Measurements from ENCODE around the gene RALB. TPM values are rescaled to one million over a fixed set of nuclear protein-coding genes. Genes with fewer than 3 reads are reported as not detected.
A peak's percentile ranks its signal among the peaks of the same experiment; 100 is the strongest.
"Not testable (repeated sequence)": the region's sequence is repeated elsewhere in the genome, so short reads cannot be mapped to it uniquely, and the experiment has no call there.

RALB gene
- total RNA-seq, 2 experiments from 2014 or later: 52.5 to 52.9 TPM

- ChIA-PET CTCF (interaction anchor here (1.2 kb wide), 1 partner anchor 27 kb away, joined by 3 read pairs; no protein-coding TSS in a partner anchor), POLR2A (interaction anchor here (1.5 kb wide), 1 partner anchor 25 kb away, joined by 7 read pairs; no protein-coding TSS in a partner anchor)
- Mint-ChIP-seq H3K36me3 (peaks cover 32% of the 10 kb centered on the region), H3K4me3 (no peak overlapping the region), H3K9me3 (peaks cover 10% of the 10 kb centered on the region), H3K4me1 (ENCODE audit: low read depth) (peaks cover 53% of the 10 kb centered on the region), H3K27me3 (no peaks in the 10 kb centered on the region), H3K27ac (no peak overlapping the region)
- intact Hi-C loops (cut with micrococcal nuclease): no loop called here
- DNase-seq: no peak
Measured at GRCh38 chr2:120256651-120257000, 4.0 kb downstream of the RALB start.

GRCh38 chr2:120257522-120257921 is 4.9 kb downstream of the RALB start:
- POLR2A ChIA-PET: interaction anchor here (1.5 kb wide), 1 partner anchor 26 kb away, joined by 7 read pairs; no protein-coding TSS in a partner anchor
- H3K36me3 Mint-ChIP-seq: peaks cover 32% of the 10 kb centered on the region

GRCh38 chr2:120258196-120258595 is 5.5 kb downstream of the RALB start:
- CTCF ChIA-PET: interaction anchor here (1.4 kb wide), 1 partner anchor 55 kb away, joined by 3 read pairs; no protein-coding TSS in a partner anchor
- H3K4me1 Mint-ChIP-seq (ENCODE audit: low read depth): peaks cover 48% of the 10 kb centered on the region
- no peak overlapping the region for H3K4me3 Mint-ChIP-seq
- intact Hi-C loops (cut with micrococcal nuclease): no loop called here
- no peak for DNase-seq
- peaks cover 10% of the 10 kb centered on the region for H3K9me3 Mint-ChIP-seq
- H3K27me3 Mint-ChIP-seq: no peaks in the 10 kb centered on the region
- no peak overlapping the region for H3K27ac Mint-ChIP-seq
- POLR2A ChIA-PET: interaction anchor here (1.5 kb wide), 1 partner anchor 27 kb away, joined by 7 read pairs; no protein-coding TSS in a partner anchor
- peaks cover 32% of the 10 kb centered on the region for H3K36me3 Mint-ChIP-seq

More at GRCh38 chr2:120257522-120257921, 4.9 kb downstream of the RALB start:
- no peak for DNase-seq
- Mint-ChIP-seq H3K9me3 (peaks cover 10% of the 10 kb centered on the region), H3K4me1 (ENCODE audit: low read depth) (peaks cover 48% of the 10 kb centered on the region), H3K27me3 (no peaks in the 10 kb centered on the region), H3K4me3 (no peak overlapping the region), H3K27ac (no peak overlapping the region)
- CTCF ChIA-PET: interaction anchor here (1.2 to 1.4 kb wide), 2 partner anchors 26 to 55 kb away, joined by 3 read pairs; no protein-coding TSS in a partner anchor
- intact Hi-C loops (cut with micrococcal nuclease): no loop called here

- H3K27ac Mint-ChIP-seq, H3K27me3 Mint-ChIP-seq, POLR2A ChIA-PET, H3K4me3 Mint-ChIP-seq, DNase-seq, CTCF ChIA-PET: not testable (repeated sequence)
- Mint-ChIP-seq H3K36me3 (peaks cover 26% of the 10 kb centered on the region), H3K9me3 (peaks cover 10% of the 10 kb centered on the region), H3K4me1 (ENCODE audit: low read depth) (peaks cover 38% of the 10 kb centered on the region)
- intact Hi-C loops (cut with micrococcal nuclease): loop anchor here (2.0 kb wide), 1 partner anchor 53 kb away; no protein-coding TSS in a partner anchor
Measured at GRCh38 chr2:120259939-120260338, 7.3 kb downstream of the RALB start.

DNA sequence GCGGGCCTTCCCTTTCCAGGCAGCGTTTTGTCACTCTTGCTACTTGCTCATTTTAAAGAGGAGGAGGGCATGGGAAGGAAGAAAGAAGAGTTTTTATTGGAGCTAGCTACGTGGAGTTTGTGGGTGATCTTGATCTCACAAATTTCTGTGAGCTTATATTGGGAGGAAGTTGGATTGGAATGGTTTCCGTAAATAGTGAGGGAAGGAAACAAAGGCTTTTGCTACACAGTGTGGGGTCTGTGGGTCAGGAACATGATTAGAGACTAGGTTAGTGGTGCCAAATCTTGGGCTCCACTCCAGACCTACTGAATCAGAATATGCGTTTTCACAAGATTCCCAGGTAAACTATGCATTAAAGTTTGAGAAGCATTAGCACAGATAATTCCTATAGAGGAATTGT is 8.1 kb downstream of the RALB start:
- Mint-ChIP-seq H3K36me3 (peaks cover 26% of the 10 kb centered on the region), H3K27ac (peak overlapping the region; percentile 30), H3K9me3 (peaks cover 10% of the 10 kb centered on the region), H3K27me3 (no peaks in the 10 kb centered on the region), H3K4me1 (ENCODE audit: low read depth) (peaks cover 36% of the 10 kb centered on the region), H3K4me3 (no peak overlapping the region)
- CTCF ChIA-PET: interaction anchor here (1.6 kb wide), 1 partner anchor 52 kb away, joined by 6 read pairs; no protein-coding TSS in a partner anchor
- POLR2A ChIA-PET: interaction anchor here (1.5 to 2.8 kb wide), 2 partner anchors 8 to 28 kb away, joined by 4 to 16 read pairs; partner anchors contain the start of gene RALB
- DNase-seq: no peak
- intact Hi-C loops (cut with micrococcal nuclease): loop anchor here (1.0 to 2.0 kb wide), 4 partner anchors 8 to 52 kb away; partner anchors contain the start of gene RALB

- intact Hi-C loops (cut with micrococcal nuclease): loop anchor here (1.0 to 2.0 kb wide), 4 partner anchors 9 to 51 kb away; partner anchors contain the start of gene RALB
- Mint-ChIP-seq H3K27me3 (no peaks in the 10 kb centered on the region), H3K4me1 (ENCODE audit: low read depth) (peaks cover 28% of the 10 kb centered on the region), H3K4me3 (no peak overlapping the region), H3K36me3 (peaks cover 20% of the 10 kb centered on the region), H3K9me3 (peaks cover 10% of the 10 kb centered on the region), H3K27ac (no peak overlapping the region)
- ChIA-PET CTCF (interaction anchor here (0.7 to 1.6 kb wide), 3 partner anchors 29 to 87 kb away, joined by 3 to 6 read pairs (median 3); no protein-coding TSS in a partner anchor), POLR2A (interaction anchor here (0.6 to 2.8 kb wide), 3 partner anchors 9 to 29 kb away, joined by 3 to 16 read pairs (median 4); partner anchors contain the start of gene RALB)
- peak; percentile 82 for DNase-seq
Measured at GRCh38 chr2:120261387-120262006, 8.8 kb downstream of the RALB start.

- intact Hi-C loops (cut with micrococcal nuclease): no loop called here
- Mint-ChIP-seq H3K4me1 (ENCODE audit: low read depth) (peaks cover 28% of the 10 kb centered on the region), H3K9me3 (peaks cover 10% of the 10 kb centered on the region), H3K36me3 (peaks cover 20% of the 10 kb centered on the region), H3K27me3 (no peaks in the 10 kb centered on the region), H3K27ac (no peak overlapping the region), H3K4me3 (no peak overlapping the region)
- DNase-seq: no peak
- ChIA-PET POLR2A (interaction anchor here (0.6 to 2.8 kb wide), 2 partner anchors 8 to 30 kb away, joined by 3 to 16 read pairs; no protein-coding TSS in a partner anchor), CTCF (interaction anchor here (1.0 to 1.6 kb wide), 2 partner anchors 51 to 88 kb away, joined by 3 to 6 read pairs; no protein-coding TSS in a partner anchor)
Measured at GRCh38 chr2:120262150-120262549, 9.5 kb downstream of the RALB start.

- CTCF ChIA-PET: no interaction called here
- Mint-ChIP-seq H3K36me3 (peaks cover 21% of the 10 kb centered on the region), H3K4me3 (no peak overlapping the region), H3K9me3 (peaks cover 10% of the 10 kb centered on the region), H3K27ac (no peak overlapping the region), H3K27me3 (no peaks in the 10 kb centered on the region), H3K4me1 (ENCODE audit: low read depth) (peaks cover 25% of the 10 kb centered on the region)
- POLR2A ChIA-PET: interaction anchor here (2.8 kb wide), 1 partner anchor 31 kb away, joined by 16 read pairs; no protein-coding TSS in a partner anchor
- no peak for DNase-seq
- intact Hi-C loops (cut with micrococcal nuclease): no loop called here
Measured at GRCh38 chr2:120262761-120263428, 10.2 kb downstream of the RALB start.

DNA sequence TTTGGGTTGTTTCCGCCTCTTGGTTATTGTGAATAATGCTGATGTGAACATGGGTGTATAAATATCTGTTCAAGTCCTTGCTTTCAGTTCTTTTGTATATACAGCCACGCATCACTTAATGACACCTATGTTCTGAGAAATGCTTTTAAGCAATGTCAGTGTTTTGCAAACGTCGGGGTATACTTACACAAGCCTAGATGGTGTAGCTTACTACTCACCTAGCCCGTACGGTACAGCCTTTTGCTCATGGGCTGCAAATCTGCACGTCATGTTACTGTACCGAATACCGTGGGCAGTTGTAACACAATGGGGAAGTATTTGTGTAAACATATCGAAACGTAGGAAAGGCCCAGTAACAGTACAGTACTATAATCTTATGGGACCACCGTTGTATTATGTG is 12.4 kb downstream of the RALB start:
- Mint-ChIP-seq H3K27ac (no peak overlapping the region), H3K27me3 (no peaks in the 10 kb centered on the region), H3K36me3 (peaks cover 24% of the 10 kb centered on the region), H3K4me1 (ENCODE audit: low read depth) (peaks cover 28% of the 10 kb centered on the region), H3K9me3 (peaks cover 11% of the 10 kb centered on the region), H3K4me3 (no peak overlapping the region)
- no peak for DNase-seq
- CTCF ChIA-PET: interaction anchor here (2.1 kb wide), 1 partner anchor 48 kb away, joined by 9 read pairs; no protein-coding TSS in a partner anchor
- POLR2A ChIA-PET: no interaction called here
- intact Hi-C loops (cut with micrococcal nuclease): no loop called here

DNA sequence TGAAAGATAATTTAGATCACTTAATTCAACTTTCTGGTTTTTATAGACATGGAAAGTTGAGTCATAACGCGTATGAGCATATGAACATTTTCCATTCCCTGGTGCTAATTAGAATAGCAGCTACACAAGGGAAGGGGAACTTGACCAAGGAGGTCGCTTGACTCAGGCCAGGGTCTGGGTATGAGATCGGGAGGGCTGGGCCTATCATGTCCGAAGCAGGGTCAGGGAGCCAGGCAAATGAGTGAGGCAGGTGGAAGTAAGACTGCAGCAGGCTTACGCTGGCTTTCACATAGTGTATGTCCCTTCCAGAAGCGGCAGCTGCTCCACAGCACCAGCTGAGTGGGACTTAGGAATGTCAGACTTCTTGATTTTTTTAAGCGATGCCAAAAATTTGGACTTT is 14.7 kb downstream of the RALB start:
- POLR2A ChIA-PET: no interaction called here
- Mint-ChIP-seq H3K4me3 (no peak overlapping the region), H3K27me3 (no peaks in the 10 kb centered on the region), H3K36me3 (peaks cover 20% of the 10 kb centered on the region), H3K27ac (no peak overlapping the region), H3K4me1 (ENCODE audit: low read depth) (peaks cover 31% of the 10 kb centered on the region), H3K9me3 (peaks cover 3% of the 10 kb centered on the region)
- CTCF ChIA-PET: no interaction called here
- intact Hi-C loops (cut with micrococcal nuclease): no loop called here
- DNase-seq: no peak

DNA sequence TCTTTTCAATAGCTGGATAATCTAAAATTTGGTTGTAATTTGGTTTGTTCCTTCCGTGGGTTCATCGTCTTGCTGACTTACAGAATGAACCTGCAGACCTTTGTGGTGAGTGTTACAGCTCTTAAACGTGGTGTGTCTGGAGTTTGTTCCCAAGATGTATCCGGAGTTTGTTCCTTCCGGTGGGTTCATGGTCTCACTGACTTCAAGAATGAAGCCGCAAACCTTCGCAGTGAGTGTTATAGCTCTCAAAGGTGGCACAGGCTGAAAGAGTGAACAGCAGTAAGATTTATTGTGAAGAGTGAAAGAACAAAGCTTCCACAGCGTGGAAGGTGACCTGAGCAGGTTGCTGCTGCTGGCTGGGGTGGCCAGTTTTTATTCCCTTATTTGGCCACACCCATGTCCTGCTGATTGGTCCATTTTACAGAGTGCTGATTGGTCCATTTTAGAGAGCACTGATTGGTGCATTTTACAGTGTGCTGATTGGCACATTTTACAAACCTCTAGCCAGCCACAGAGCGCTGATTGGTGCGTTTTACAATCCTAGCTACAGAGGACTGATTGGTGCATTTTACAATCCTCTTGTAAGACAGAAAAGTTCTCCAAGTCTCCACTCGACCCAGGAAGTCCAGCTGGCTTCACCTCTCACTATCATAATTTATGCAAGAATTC is 16.6 kb downstream of the RALB start:
- intact Hi-C loops (cut with micrococcal nuclease): no loop called here
- no peaks in the 10 kb centered on the region for H3K27me3 Mint-ChIP-seq
- peaks cover 3% of the 10 kb centered on the region for H3K9me3 Mint-ChIP-seq
- POLR2A ChIA-PET: interaction anchor here (1.6 kb wide), 1 partner anchor 44 kb away, joined by 3 read pairs; no protein-coding TSS in a partner anchor
- peaks cover 20% of the 10 kb centered on the region for H3K36me3 Mint-ChIP-seq
- peaks cover 37% of the 10 kb centered on the region for H3K4me1 Mint-ChIP-seq (ENCODE audit: low read depth)
- H3K27ac Mint-ChIP-seq: no peak overlapping the region
- CTCF ChIA-PET: interaction anchor here (1.1 kb wide), 1 partner anchor 44 kb away, joined by 3 read pairs; no protein-coding TSS in a partner anchor
- no peak for DNase-seq
- no peak overlapping the region for H3K4me3 Mint-ChIP-seq

All from activated CD4-positive, alpha-beta memory T cell treated with anti-CD3 and anti-CD28 coated beads for 36 hours (primary cell).